ENCODE measurements around the gene GALNT3. TPM values are rescaled to one million over a fixed set of nuclear protein-coding genes. Genes with fewer than 3 reads are reported as not detected.

Gene GALNT3
- total RNA-seq, 1 experiment from 2014 or later, result 18.5 TPM

GRCh38 chr2:165757906-165758675 is 36.0 kb downstream of the GALNT3 start:
- H3K36me3 Mint-ChIP-seq (ENCODE audit: insufficient read depth in 1 of 3, low read depth in 3 of 3), result peaks cover 6 to 55% (median 55%) of the 10 kb centered on the region in 3 experiments; a peak in 6 of 7 replicates
- no peak overlapping the region for H3K18ac ChIP-seq (ENCODE audit: insufficient read length, low read depth, low read length)
- H3K9ac ChIP-seq (ENCODE audit: extremely low read depth, insufficient read length, low read length), result no peak overlapping the region
- no peak overlapping the region for H2BK120ac ChIP-seq (ENCODE audit: low read depth, low read length, poor library complexity, severe bottlenecking)
- no peak overlapping the region for H3K23ac ChIP-seq (ENCODE audit: insufficient read length, low read depth, low read length)
- no peak overlapping the region for H4K91ac ChIP-seq (ENCODE audit: insufficient read length, low read depth, low read length)
- no peaks in the 10 kb centered on the region for H3K9me3 ChIP-seq (ENCODE audit: control insufficient read depth, low read depth, low read length)
- H3K27me3 ChIP-seq (ENCODE audit: insufficient read depth, low read length), result no peaks in the 10 kb centered on the region
- whole genome bisulfite sequencing (ENCODE audit: extremely low coverage, insufficient read length, low lambda C conversion rate), result no CpG with 5 or more reads among the region's 4 CpGs
- TF ChIP-seq CTCF (conservative IDR thresholded peaks at IDR 0.05), result no peak
- no peaks in the 10 kb centered on the region for H3K23me2 ChIP-seq (ENCODE audit: insufficient read length, low read depth, low read length, poor library complexity, severe bottlenecking)
- no peak overlapping the region for H4K8ac ChIP-seq (replicated peaks; ENCODE audit: insufficient read length, low read depth, low read length)
- no peak overlapping the region for H2BK20ac ChIP-seq (ENCODE audit: low read depth, low read length, poor library complexity, severe bottlenecking)
- no peak overlapping the region for H4K5ac ChIP-seq (ENCODE audit: insufficient read length, low read depth, low read length)
- H2AK5ac ChIP-seq (ENCODE audit: insufficient read length, low read length), result no peak overlapping the region
- H3K27ac Mint-ChIP-seq, result no peak overlapping the region
- H3K4me2 ChIP-seq (ENCODE audit: insufficient read depth, insufficient read length, low read length), result no peak overlapping the region
- H3K9me3 Mint-ChIP-seq, result no peaks in the 10 kb centered on the region
- peaks cover 2% of the 10 kb centered on the region; the same call in 1 of the 2 replicates for H3K79me2 ChIP-seq (ENCODE audit: insufficient read depth, low read length)
- no peak overlapping the region for H2AFZ ChIP-seq (ENCODE audit: low read length)
- H3T11ph ChIP-seq (ENCODE audit: low read length), result no peak overlapping the region
- H3K4me1 ChIP-seq (ENCODE audit: insufficient read depth, low read length), result peaks cover 3% of the 10 kb centered on the region; the same call in 1 of the 2 replicates
- no peak overlapping the region for H2BK12ac ChIP-seq (ENCODE audit: insufficient read length, low read depth, low read length)
- H3K79me1 ChIP-seq (ENCODE audit: insufficient read depth, low read depth, low read length, poor library complexity, severe bottlenecking), result peaks cover 2% of the 10 kb centered on the region
- DNase-seq, result no peak
- H3K4me3 Mint-ChIP-seq, result no peak overlapping the region
- no peak overlapping the region for H3K4ac ChIP-seq (ENCODE audit: low read depth, low read length)
- no peak overlapping the region for H2BK5ac ChIP-seq (ENCODE audit: insufficient read length, low read length)
- no peaks in the 10 kb centered on the region for H3K27me3 Mint-ChIP-seq (ENCODE audit: low read depth)
- H4K20me1 ChIP-seq (ENCODE audit: control insufficient read depth, insufficient read depth, insufficient read length), result no peaks in the 10 kb centered on the region
- no peak overlapping the region for H2BK15ac ChIP-seq (ENCODE audit: low read depth, low read length)
- H3K4me1 Mint-ChIP-seq, result peaks cover 16 to 21% of the 10 kb centered on the region in 2 experiments
- no peak overlapping the region for H3K14ac ChIP-seq (ENCODE audit: insufficient read depth, low read length)
- H3K56ac ChIP-seq (ENCODE audit: insufficient read length, low read depth, low read length), result no peak overlapping the region
- no peak overlapping the region for H3K27ac ChIP-seq (ENCODE audit: insufficient read length, low read depth, low read length)

Measured in H9 (cell line).